GM18909 (cell line): ENCODE data around the gene ARSD.
A peak's percentile ranks its signal among the peaks of the same experiment; 100 is the strongest.
"Not testable (repeated sequence)": the region's sequence is repeated elsewhere in the genome, so short reads cannot be mapped to it uniquely, and the experiment has no call there.

ENCODE experiments used
- ATAC-seq: cut with Tn5 transposase; IDR thresholded peaks from one replicate; pipeline ENCODE4 v1.9.1; 2021; ENCODE audit warnings: mild to moderate bottlenecking; ENCODE audit not compliant: unreplicated experiment, poor library complexity

Gene ARSD, protein sequence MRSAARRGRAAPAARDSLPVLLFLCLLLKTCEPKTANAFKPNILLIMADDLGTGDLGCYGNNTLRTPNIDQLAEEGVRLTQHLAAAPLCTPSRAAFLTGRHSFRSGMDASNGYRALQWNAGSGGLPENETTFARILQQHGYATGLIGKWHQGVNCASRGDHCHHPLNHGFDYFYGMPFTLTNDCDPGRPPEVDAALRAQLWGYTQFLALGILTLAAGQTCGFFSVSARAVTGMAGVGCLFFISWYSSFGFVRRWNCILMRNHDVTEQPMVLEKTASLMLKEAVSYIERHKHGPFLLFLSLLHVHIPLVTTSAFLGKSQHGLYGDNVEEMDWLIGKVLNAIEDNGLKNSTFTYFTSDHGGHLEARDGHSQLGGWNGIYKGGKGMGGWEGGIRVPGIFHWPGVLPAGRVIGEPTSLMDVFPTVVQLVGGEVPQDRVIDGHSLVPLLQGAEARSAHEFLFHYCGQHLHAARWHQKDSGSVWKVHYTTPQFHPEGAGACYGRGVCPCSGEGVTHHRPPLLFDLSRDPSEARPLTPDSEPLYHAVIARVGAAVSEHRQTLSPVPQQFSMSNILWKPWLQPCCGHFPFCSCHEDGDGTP

GRCh38 chrX:2928583-2929434, at the start of gene ARSD:
Gene ARSD (minus strand): TSS chrX:2929339. CDS start chrX:2929275, 64 bp downstream.
- ATAC-seq: peak; percentile 95

- not testable (repeated sequence) for ATAC-seq
Observed at GRCh38 chrX:2978639-2979038, 49.5 kb upstream of the ARSD start.

- no peak for ATAC-seq
Observed at GRCh38 chrX:2974961-2975360, 45.8 kb upstream of the ARSD start.

- no peak for ATAC-seq
Observed at GRCh38 chrX:2972391-2972790, 43.3 kb upstream of the ARSD start.

GRCh38 chrX:2969021-2969420, 39.9 kb upstream of the ARSD start:
- ATAC-seq: no peak

GRCh38 chrX:2967998-2968909, 39.1 kb upstream of the ARSD start:
- ATAC-seq: no peak

DNA sequence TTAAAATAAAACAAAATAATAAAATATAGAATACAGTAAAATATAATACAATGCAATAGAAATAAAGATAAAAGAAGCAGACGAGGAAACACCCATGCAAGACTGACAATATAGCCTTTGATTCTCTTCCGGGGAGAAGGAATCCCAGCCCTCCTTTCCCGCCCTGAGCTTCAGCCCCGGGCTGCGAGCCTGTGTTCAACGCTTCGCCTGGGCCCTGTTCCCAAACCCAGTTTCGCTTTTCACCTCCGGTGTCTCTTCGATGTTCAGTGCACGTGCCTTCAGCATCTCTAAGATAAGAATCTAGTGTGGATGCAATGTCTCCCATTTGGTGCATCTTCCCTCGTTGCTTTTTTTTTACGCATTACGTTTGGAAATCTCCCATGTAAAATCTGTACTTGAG, 38.4 kb upstream of the ARSD start:
- ATAC-seq: no peak

DNA sequence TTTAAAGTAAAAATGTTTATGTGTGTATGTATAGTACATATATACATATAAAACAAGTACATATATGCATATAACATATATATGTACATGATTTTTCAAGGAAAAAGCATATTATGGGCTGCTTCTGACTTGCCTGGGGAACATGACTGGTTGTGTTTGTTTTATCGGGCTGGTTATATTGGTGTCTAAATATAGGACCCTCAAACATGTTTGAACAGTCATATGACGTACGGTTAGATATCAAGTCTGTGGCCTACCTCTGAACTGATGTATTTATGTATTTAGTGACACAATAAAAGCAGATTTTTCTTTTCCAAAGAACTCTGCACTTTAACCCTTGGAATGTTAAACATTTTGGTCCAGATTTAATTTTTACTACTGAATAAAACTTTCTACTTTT, 37.9 kb upstream of the ARSD start:
- ATAC-seq: no peak

- peak; percentile 81 for ATAC-seq
Observed at GRCh38 chrX:2965965-2966364, 36.8 kb upstream of the ARSD start.

DNA sequence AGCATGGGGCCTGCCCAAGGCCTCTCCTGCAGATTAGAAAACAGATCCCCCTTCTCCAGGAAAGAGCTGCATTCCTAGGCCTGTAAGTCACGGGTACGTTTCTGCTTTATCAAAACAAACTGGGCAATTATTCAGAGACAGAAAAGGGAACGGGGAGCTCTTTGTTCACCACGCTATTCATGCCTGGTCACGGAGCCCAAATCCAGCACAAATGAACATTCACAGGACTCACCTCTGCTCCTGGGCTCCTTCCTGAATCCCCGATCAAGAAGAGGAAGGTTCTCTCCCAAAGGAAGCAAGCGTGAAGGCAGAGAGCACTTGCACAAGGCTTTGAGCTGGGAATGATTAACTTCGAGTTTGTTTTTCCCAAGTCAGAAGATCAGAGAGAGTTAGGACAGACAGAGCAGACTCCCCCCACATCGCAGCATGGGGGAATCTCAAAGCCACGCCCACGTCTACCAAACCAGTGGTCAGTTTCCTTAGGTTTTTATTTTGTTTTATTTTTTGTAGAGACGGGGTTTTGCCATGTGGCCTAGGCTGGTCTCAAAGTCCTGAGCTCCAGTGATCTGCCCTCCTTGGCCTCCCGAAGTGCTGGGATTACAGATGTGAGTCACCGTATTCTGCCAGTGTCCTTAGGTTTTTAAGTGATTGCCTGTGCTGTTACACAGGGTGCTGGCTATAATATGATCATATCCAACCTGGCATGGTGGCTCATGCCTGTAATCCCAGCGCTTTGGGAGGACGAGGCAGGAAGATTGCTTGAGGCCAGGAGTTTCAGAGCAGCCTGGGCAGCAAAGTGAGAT, 35.1 kb upstream of the ARSD start:
- ATAC-seq: not testable (repeated sequence)

DNA sequence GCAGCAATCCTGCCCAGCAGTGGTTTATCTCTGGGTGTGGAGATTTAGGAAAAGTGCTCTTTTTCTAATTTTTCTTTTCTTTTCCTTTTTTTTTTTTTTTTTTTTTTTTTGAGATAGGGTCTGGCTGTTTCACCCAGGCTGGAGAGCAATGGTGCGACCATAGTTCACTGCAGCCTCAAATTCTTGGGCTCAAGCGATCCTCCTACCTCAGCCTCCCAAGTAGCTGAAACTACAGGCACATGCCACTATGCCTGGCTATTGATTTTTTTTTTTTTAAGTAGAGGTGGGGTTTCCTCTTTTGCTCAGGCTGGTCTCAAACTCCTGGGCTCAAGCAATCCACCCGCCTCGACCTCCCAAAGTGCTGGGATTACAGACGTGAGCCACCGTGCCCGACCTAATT, 34.3 kb upstream of the ARSD start:
- not testable (repeated sequence) for ATAC-seq

DNA sequence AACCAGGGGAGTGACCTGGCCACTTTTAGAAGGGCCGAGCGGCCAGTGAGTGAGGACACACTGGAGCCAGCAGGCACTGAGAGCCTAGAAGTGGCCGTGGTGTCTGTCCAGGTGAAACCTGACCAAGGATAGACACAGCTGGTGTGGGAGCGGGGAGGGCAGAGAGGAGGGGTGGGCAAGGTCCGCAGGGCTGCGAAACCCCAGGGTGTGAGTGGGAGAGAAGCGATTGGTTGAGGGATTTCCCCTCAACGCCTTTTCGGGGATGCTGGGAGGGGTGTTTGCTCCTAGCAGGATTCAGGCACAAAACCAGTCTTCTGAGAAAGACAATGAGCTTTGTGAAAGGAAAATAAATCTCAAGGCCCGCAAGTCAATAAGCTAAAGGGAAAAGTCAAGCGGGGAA, 33.2 kb upstream of the ARSD start:
- ATAC-seq: no peak

DNA sequence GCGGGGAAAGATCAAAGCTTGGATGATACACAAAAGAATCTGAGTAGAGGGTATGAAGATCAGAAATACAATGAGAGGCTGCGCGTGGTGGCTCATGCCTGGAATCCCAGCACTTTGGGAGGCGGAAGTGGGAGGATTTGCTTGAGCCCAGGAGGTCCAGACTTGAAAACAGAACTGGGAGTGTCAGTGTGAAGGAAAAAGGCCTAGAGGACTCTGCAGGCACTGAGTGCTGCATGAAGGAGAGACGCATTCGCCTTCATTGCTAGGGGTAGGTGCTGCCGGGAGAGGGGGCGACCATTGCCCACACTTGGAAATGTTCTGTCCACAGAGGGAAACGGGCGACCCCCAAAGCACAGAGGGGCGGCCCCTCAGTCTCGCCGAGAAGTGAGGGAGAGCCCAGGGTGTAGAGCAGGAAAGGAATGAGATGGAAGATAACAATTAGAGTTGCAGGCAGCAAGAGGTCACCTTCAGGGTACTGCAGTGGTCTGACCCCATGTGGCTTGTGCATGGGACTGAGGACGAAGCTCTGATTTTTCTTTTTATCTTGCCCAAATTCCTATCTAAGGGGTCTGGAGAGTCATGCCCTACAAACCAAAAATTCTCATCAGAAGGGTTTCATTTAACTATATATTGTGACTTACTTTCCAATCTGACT, 31.8 kb upstream of the ARSD start:
- ATAC-seq: no peak

GRCh38 chrX:2958199-2958598, 29.1 kb upstream of the ARSD start:
- ATAC-seq: no peak

DNA sequence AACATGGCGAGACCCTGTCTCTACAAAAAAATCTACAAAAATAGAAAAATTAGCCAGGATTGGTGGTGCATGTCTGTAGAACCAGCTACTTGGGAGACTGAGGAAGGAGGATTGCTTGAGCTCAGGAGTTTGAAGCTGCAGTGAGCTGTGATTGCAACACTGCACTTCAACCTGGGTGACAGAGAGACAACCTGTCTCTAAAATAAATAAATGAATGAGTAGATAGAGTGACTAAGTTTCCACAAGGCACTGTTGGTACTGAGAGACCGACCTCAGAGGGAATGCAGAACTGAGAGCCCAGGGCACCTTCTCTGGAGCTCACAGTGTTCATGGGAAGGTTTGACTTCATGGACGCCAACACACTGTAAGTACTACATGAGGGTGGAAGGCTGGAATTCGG, 26.7 kb upstream of the ARSD start:
- no peak for ATAC-seq

GRCh38 chrX:2955281-2955680, 26.1 kb upstream of the ARSD start:
- ATAC-seq: no peak

DNA sequence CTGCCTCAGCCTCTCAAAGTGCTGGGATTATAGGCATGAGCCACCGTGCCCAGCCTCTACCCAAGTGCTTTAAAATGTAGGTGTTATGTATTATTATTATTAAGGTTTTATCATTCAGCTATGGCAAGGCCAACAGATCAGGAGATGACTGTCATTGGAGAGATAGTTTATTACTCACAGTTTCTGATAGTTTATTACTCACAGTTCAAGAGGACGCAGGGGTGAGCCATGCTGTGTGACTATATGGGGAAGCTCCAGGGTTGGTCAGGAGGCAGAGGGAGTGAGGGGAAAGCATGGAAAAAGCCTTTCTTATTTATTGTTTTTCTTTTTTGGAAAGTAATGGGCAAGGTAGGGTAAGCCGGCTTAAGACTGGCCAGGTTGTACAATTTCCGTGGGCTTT, 25.4 kb upstream of the ARSD start:
- ATAC-seq: no peak

- ATAC-seq: not testable (repeated sequence)
Observed at GRCh38 chrX:2937942-2938341, 8.8 kb upstream of the ARSD start.
